ENCODE results near the gene FBXW2. TPM values are rescaled to one million over a fixed set of nuclear protein-coding genes. Genes with fewer than 3 reads are reported as not detected.
"Not testable (repeated sequence)": the region's sequence is repeated elsewhere in the genome, so short reads cannot be mapped to it uniquely, and the experiment has no call there.

FBXW2 gene
- total RNA-seq, 2 donors from 2014 or later = 16.6 to 19.1 TPM

- Histone ChIP-seq H3K9me3 (no peaks in the 10 kb centered on the region), H3K36me3 (replicated peaks in 1 of 2; ENCODE audit: insufficient read depth in 1 of 2, low read depth in 2 of 2) (no peaks in the 10 kb centered on the region), H3K4me3 (no peak overlapping the region), H3K4me1 (no peaks in the 10 kb centered on the region), H3K27me3 (no peaks in the 10 kb centered on the region), H3K27ac (no peak overlapping the region)
- 8 to 10% methylated on average over 6 of the region's 6 CpGs for WGBS, 2 donors
- TF ChIP-seq, protein P1, sequence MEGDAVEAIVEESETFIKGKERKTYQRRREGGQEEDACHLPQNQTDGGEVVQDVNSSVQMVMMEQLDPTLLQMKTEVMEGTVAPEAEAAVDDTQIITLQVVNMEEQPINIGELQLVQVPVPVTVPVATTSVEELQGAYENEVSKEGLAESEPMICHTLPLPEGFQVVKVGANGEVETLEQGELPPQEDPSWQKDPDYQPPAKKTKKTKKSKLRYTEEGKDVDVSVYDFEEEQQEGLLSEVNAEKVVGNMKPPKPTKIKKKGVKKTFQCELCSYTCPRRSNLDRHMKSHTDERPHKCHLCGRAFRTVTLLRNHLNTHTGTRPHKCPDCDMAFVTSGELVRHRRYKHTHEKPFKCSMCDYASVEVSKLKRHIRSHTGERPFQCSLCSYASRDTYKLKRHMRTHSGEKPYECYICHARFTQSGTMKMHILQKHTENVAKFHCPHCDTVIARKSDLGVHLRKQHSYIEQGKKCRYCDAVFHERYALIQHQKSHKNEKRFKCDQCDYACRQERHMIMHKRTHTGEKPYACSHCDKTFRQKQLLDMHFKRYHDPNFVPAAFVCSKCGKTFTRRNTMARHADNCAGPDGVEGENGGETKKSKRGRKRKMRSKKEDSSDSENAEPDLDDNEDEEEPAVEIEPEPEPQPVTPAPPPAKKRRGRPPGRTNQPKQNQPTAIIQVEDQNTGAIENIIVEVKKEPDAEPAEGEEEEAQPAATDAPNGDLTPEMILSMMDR (IDR thresholded peaks at IDR 0.05) = peak; percentile 80 to 91 (median 89)
- TF ChIP-seq POLR2A (IDR thresholded peaks at IDR 0.05) = no peak
- intact Hi-C loops (cut with DNase I) = no loop called here
- peak; percentile 59 to 70 (median 66) for DNase-seq
- ATAC-seq = peak; percentile 59
Measured at GRCh38 chr9:120755810-120756434, 37.3 kb downstream of the FBXW2 start.

GRCh38 chr9:120755044-120755443 lies 38.2 kb downstream of the FBXW2 start:
- Histone ChIP-seq H3K36me3 (replicated peaks in 1 of 2; ENCODE audit: insufficient read depth in 1 of 2, low read depth in 2 of 2) (no peaks in the 10 kb centered on the region), H3K4me3 (no peak overlapping the region), H3K27me3 (no peaks in the 10 kb centered on the region), H3K4me1 (no peaks in the 10 kb centered on the region), H3K27ac (no peak overlapping the region), H3K9me3 (no peaks in the 10 kb centered on the region)
- TF ChIP-seq, protein P1 (IDR thresholded peaks at IDR 0.05) = no peak
- no peak for TF ChIP-seq POLR2A (IDR thresholded peaks at IDR 0.05)
- WGBS, 2 donors = 100% methylated on average over 2 of the region's 2 CpGs
- intact Hi-C loops (cut with DNase I) = no loop called here
- DNase-seq (no peak), ATAC-seq (no peak)

DNA sequence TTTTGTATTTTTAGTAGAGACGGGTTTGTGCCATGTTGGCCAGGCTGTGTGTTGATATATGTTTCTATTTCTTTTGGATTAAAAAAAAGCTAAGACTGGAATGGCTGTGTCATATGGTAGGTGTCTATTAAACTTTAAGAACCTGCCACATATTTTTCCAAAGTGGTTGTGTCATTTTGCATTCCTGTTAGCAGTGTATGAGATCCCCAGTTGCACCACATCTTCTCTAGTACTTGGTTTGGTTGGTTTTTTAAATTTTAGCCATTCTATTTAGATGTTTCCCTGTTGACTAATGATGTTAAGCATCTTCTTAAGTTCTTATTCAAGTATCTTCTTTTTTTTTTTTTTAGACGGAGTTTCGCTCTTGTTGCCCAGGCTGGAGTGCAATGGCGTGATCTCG lies 42.8 kb downstream of the FBXW2 start:
- Histone ChIP-seq H3K27ac (no peak overlapping the region), H3K27me3 (no peaks in the 10 kb centered on the region), H3K4me3 (no peak overlapping the region), H3K9me3 (no peaks in the 10 kb centered on the region), H3K4me1 (no peaks in the 10 kb centered on the region), H3K36me3 (replicated peaks in 1 of 2; ENCODE audit: insufficient read depth in 1 of 2, low read depth in 2 of 2) (no peaks in the 10 kb centered on the region)
- intact Hi-C loops (cut with DNase I) = loop anchor here (5.0 kb wide), 1 partner anchor 182 kb away; no protein-coding TSS in a partner anchor
- ATAC-seq (no peak), DNase-seq (no peak)
- 87 to 93% methylated on average over 5 of the region's 5 CpGs for WGBS, 2 donors
- TF ChIP-seq, protein P1 (IDR thresholded peaks at IDR 0.05) = no peak
- no peak for TF ChIP-seq POLR2A (IDR thresholded peaks at IDR 0.05)

- H3K27ac ChIP-seq; H3K9me3 ChIP-seq; H3K4me1 ChIP-seq; H3K36me3 ChIP-seq (replicated peaks in 1 of 2; ENCODE audit: insufficient read depth in 1 of 2, low read depth in 2 of 2); intact Hi-C loops (cut with DNase I); H3K4me3 ChIP-seq; H3K27me3 ChIP-seq; ATAC-seq: not testable (repeated sequence)
- peak in 1 of 4 donors; percentile 15 for DNase-seq
- 89 to 91% methylated on average over 9 to 26 of the region's 26 CpGs for WGBS, 2 donors
Measured at GRCh38 chr9:120746366-120746765, 46.9 kb downstream of the FBXW2 start.

GRCh38 chr9:120745278-120745677 lies 47.9 kb downstream of the FBXW2 start:
- no peaks in the 10 kb centered on the region for H3K9me3 ChIP-seq
- no peaks in the 10 kb centered on the region for H3K36me3 ChIP-seq (replicated peaks in 1 of 2; ENCODE audit: insufficient read depth in 1 of 2, low read depth in 2 of 2)
- TF ChIP-seq, protein P1 (IDR thresholded peaks at IDR 0.05) = no peak
- no peak for TF ChIP-seq POLR2A (IDR thresholded peaks at IDR 0.05)
- no peak overlapping the region for H3K4me3 ChIP-seq
- WGBS, 2 donors = 82 to 97% methylated on average over 6 of the region's 6 CpGs
- ATAC-seq (no peak), DNase-seq (no peak)
- no peak overlapping the region for H3K27ac ChIP-seq
- no peaks in the 10 kb centered on the region for H3K4me1 ChIP-seq
- intact Hi-C loops (cut with DNase I) = no loop called here
- no peaks in the 10 kb centered on the region for H3K27me3 ChIP-seq
